Measurements from ENCODE around the gene ABR.
"Not testable (repeated sequence)": the region's sequence is repeated elsewhere in the genome, so short reads cannot be mapped to it uniquely, and the experiment has no call there.

ABR gene

GRCh38 chr17:976312-976711 is 203.5 kb downstream of the ABR start:
- TF ChIP-seq TAF1 (IDR thresholded peaks at IDR 0.05; ENCODE audit: low read depth, low read length), result no peak
- no peak for TF ChIP-seq SPI1 (IDR thresholded peaks at IDR 0.05; ENCODE audit: low read depth, low read length)
- TF ChIP-seq PAX5 (IDR thresholded peaks at IDR 0.05; ENCODE audit: insufficient read depth, low read length, severe bottlenecking), result no peak
- no peak for TF ChIP-seq POLR2A (IDR thresholded peaks at IDR 0.05; ENCODE audit: low read depth, low read length)
- TF ChIP-seq POLR2AphosphoS5 (IDR thresholded peaks at IDR 0.05; ENCODE audit: low read depth, low read length), result no peak
- no peak for TF ChIP-seq POU2F2 (IDR thresholded peaks at IDR 0.05; ENCODE audit: low read depth, low read length)
- FAIRE-seq (no peak), DNase-seq (ENCODE audit: insufficient read length, low spot score) (no peak)

GRCh38 chr17:975371-975915 is 204.3 kb downstream of the ABR start:
- TF ChIP-seq PAX5 (IDR thresholded peaks at IDR 0.05; ENCODE audit: insufficient read depth, low read length, severe bottlenecking), result no peak
- no peak for TF ChIP-seq POLR2A (IDR thresholded peaks at IDR 0.05; ENCODE audit: low read depth, low read length)
- TF ChIP-seq POLR2AphosphoS5 (IDR thresholded peaks at IDR 0.05; ENCODE audit: low read depth, low read length), result no peak
- no peak for TF ChIP-seq TAF1 (IDR thresholded peaks at IDR 0.05; ENCODE audit: low read depth, low read length)
- no peak for TF ChIP-seq POU2F2 (IDR thresholded peaks at IDR 0.05; ENCODE audit: low read depth, low read length)
- TF ChIP-seq SPI1 (IDR thresholded peaks at IDR 0.05; ENCODE audit: low read depth, low read length), result no peak
- no peak for FAIRE-seq
- no peak for DNase-seq (ENCODE audit: insufficient read length, low spot score)

GRCh38 chr17:974778-975177 is 205.0 kb downstream of the ABR start:
- DNase-seq (ENCODE audit: insufficient read length, low spot score); FAIRE-seq: not testable (repeated sequence)

- no peak for DNase-seq (ENCODE audit: insufficient read length, low spot score)
- FAIRE-seq, result no peak
Measured at GRCh38 chr17:973053-973452, 206.7 kb downstream of the ABR start.

GRCh38 chr17:971861-972260 is 207.9 kb downstream of the ABR start:
- FAIRE-seq; DNase-seq (ENCODE audit: insufficient read length, low spot score): not testable (repeated sequence)

More at GRCh38 chr17:973053-973452, 206.7 kb downstream of the ABR start:
- TF ChIP-seq SPI1 (IDR thresholded peaks at IDR 0.05; ENCODE audit: low read depth, low read length) (no peak), POU2F2 (IDR thresholded peaks at IDR 0.05; ENCODE audit: low read depth, low read length) (no peak), POLR2AphosphoS5 (IDR thresholded peaks at IDR 0.05; ENCODE audit: low read depth, low read length) (no peak), POLR2A (IDR thresholded peaks at IDR 0.05; ENCODE audit: low read depth, low read length) (no peak), TAF1 (IDR thresholded peaks at IDR 0.05; ENCODE audit: low read depth, low read length) (no peak), PAX5 (IDR thresholded peaks at IDR 0.05; ENCODE audit: insufficient read depth, low read length, severe bottlenecking) (no peak)

- DNase-seq (ENCODE audit: insufficient read length, low spot score) (no peak), FAIRE-seq (no peak)
- no peak for TF ChIP-seq SPI1 (IDR thresholded peaks at IDR 0.05; ENCODE audit: low read depth, low read length)
- no peak for TF ChIP-seq PAX5 (IDR thresholded peaks at IDR 0.05; ENCODE audit: insufficient read depth, low read length, severe bottlenecking)
- TF ChIP-seq POU2F2 (IDR thresholded peaks at IDR 0.05; ENCODE audit: low read depth, low read length), result no peak
- no peak for TF ChIP-seq POLR2A (IDR thresholded peaks at IDR 0.05; ENCODE audit: low read depth, low read length)
Measured at GRCh38 chr17:970364-970763, 209.4 kb downstream of the ABR start.

DNA sequence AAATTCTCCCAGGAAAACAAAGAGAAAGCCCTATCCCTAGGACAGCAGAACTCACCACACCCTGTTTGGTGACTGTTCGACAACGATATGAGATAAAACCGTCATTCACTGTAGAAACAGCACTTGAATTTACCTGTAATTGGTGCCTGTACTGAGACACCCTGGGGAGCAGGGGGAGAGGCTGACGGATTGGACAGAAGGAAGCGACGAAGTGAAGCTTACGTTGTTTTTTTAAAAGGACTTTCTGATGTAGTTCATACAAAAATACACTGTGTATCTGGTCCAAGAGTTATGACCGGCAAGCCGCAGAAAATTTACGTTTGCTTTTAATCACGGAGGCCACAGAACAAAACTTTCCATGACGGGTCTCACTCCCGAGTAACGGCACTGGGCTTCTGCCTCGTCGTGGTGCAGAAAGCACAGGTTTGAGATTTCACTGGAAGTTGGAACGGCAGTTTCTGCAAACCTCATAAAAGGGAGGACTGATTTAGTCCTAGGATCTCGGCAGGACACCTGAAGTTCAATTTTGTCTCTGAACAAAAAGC is 209.9 kb downstream of the ABR start:
- FAIRE-seq, result no peak
- DNase-seq (ENCODE audit: insufficient read length, low spot score), result no peak
- no peak for TF ChIP-seq POLR2AphosphoS5 (IDR thresholded peaks at IDR 0.05; ENCODE audit: low read depth, low read length)
- TF ChIP-seq POU2F2 (IDR thresholded peaks at IDR 0.05; ENCODE audit: low read depth, low read length), result no peak
- TF ChIP-seq PAX5 (IDR thresholded peaks at IDR 0.05; ENCODE audit: insufficient read depth, low read length, severe bottlenecking), result no peak
- TF ChIP-seq TAF1 (IDR thresholded peaks at IDR 0.05; ENCODE audit: low read depth, low read length), result no peak
- no peak for TF ChIP-seq POLR2A (IDR thresholded peaks at IDR 0.05; ENCODE audit: low read depth, low read length)
- no peak for TF ChIP-seq SPI1 (IDR thresholded peaks at IDR 0.05; ENCODE audit: low read depth, low read length)

DNA sequence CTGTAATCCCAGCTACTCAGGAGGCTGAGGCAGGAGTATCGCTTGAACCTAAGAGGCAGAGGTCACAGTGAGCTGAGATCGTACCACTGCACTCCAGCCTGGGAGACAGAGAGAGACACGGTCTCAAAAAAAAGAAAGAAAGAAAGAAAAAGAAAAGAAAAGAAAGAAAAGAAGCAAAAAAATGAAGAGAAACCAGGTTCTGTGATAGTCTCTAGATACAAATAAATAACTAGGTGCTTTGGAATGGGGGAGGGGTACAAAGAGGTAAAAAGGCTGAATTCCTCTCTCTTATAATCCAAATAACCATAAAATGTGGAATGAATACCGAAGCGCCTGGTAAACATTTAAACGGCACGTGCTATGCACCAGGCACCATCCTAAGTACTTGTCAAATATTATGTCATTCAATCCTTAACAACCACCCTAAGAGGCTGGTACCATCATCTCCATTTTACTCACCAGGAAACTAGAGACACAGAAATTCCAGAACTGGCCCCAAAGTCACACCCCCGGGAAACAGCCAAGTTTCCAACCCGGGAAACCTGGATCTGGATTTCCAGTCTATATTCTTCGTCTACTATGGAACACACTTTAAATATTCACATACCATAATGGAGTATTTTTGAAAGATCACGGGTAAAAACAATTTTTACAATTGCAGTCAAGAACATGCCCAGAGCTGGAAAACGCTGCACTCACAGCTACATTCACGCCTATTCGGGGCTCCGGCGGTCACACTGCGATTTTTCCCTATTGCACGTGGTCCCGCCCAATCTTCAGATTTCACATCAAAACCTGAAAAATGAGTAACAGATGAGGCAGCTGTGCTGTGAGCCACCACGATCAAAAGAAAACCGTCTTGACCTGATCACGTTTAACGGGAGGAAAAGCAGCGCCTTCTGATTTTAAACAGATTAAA is 210.7 kb downstream of the ABR start:
- FAIRE-seq (no peak), DNase-seq (ENCODE audit: insufficient read length, low spot score) (no peak)
- TF ChIP-seq POU2F2 (IDR thresholded peaks at IDR 0.05; ENCODE audit: low read depth, low read length) (no peak), TAF1 (IDR thresholded peaks at IDR 0.05; ENCODE audit: low read depth, low read length) (no peak)

DNA sequence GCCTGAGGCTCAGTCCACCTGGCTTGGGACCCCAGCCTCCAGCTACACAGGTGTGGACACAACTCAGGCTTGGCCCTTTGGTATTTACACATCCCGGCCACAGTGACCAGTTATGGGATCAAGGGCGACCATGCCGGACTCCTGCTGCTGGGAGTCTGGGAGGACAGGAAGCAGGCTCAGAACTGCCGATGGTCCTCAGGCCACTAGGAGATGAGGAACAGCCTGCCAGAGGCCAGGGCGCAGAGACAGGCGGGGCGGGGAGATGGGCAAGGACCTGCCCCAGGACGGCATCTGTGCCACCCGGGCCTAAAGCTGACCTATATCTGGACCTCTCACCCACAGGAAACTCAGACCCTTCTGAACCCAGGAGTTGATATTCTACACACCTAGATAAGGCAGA is 212.7 kb downstream of the ABR start:
- no peak for FAIRE-seq
- DNase-seq (ENCODE audit: insufficient read length, low spot score), result no peak
- TF ChIP-seq POU2F2 (IDR thresholded peaks at IDR 0.05; ENCODE audit: low read depth, low read length) (no peak), PAX5 (IDR thresholded peaks at IDR 0.05; ENCODE audit: insufficient read depth, low read length, severe bottlenecking) (no peak)

DNA sequence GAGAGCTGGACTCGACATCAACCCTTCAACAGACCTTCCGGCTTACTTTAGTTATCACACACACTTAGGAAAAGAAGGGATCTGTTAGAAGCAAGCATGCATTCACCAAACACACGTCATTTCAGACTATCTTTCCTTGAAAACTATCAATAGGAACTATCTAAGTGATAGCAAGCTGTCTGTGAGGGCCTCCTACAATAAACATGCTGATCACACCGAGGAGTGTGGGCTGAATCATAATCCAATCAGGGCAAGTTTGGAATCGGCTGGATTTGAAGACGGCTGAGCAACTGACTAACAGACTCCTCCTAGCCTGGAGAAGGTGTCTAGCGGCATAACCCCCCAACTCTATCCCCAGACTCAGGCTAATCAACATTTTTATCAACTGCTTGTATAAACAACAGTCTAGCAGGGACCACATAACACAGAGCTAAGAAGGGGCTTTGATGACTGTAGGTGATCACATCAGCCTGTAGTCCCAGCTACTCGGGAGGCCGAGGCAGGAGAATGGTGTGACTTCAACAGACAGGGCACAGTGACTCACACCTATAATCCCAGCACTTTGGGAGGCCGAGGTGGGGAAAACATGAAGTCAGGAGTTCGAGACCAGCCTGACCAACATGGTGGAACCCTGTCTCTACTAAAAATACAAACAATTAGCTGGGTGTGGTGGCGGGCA is 214.3 kb downstream of the ABR start:
- no peak for TF ChIP-seq POU2F2 (IDR thresholded peaks at IDR 0.05; ENCODE audit: low read depth, low read length)
- TF ChIP-seq PAX5 (IDR thresholded peaks at IDR 0.05; ENCODE audit: insufficient read depth, low read length, severe bottlenecking), result no peak
- no peak for TF ChIP-seq POLR2AphosphoS5 (IDR thresholded peaks at IDR 0.05; ENCODE audit: low read depth, low read length)
- FAIRE-seq (no peak), DNase-seq (ENCODE audit: insufficient read length, low spot score) (no peak)

Measured in GM12891 (cell line).